BLaER1 (cell line): ENCODE measurements around the gene APLP1.

Experiments
- H3K27ac ChIP-seq: shearing (Covaris generic); formaldehyde crosslinking; 2 replicates; pipeline ENCODE4 v1.8.1; 2022
- H3K27me3 ChIP-seq: shearing (Covaris generic); formaldehyde crosslinking; 2 replicates; pipeline ENCODE4 v1.8.1; 2022
- H3K36me3 ChIP-seq: shearing (Covaris generic); formaldehyde crosslinking; 2 replicates; pipeline ENCODE4 v1.8.1; 2022
- H3K4me1 ChIP-seq: shearing (Covaris generic); formaldehyde crosslinking; 2 replicates; pipeline ENCODE4 v1.8.1; 2022
- H3K4me2 ChIP-seq: shearing (Covaris generic); formaldehyde crosslinking; 2 replicates; pipeline ENCODE4 v1.8.1; 2022
- H3K4me3 ChIP-seq: shearing (Covaris generic); formaldehyde crosslinking; 2 replicates; pipeline ENCODE4 v1.8.1; 2022
- H3K9ac ChIP-seq: shearing (Covaris generic); formaldehyde crosslinking; 2 replicates; pipeline ENCODE4 v1.8.1; 2022
- H3K9me3 ChIP-seq: shearing (Covaris generic); formaldehyde crosslinking; 2 replicates; pipeline ENCODE4 v1.8.1; 2022
- H4K20me1 ChIP-seq: shearing (Covaris generic); formaldehyde crosslinking; 2 replicates; pipeline ENCODE4 v1.8.1; 2022
- Cebpa-rat ChIP-seq: shearing (Covaris generic); IDR thresholded peaks from 2 replicates; pipeline ENCODE4 v1.8.1; 2022

The APLP1 gene

GRCh38 chr19:35851213-35852028 is 17.0 kb upstream of the APLP1 start:
- no peaks in the 10 kb centered on the region for H3K9me3 ChIP-seq
- no peak overlapping the region for H3K4me3 ChIP-seq
- H3K9ac ChIP-seq = no peak overlapping the region
- H3K4me1 ChIP-seq = peaks cover 7% of the 10 kb centered on the region
- no peak overlapping the region for H3K27ac ChIP-seq
- no peak overlapping the region for H3K4me2 ChIP-seq
- peaks cover 12% of the 10 kb centered on the region; the same call in 1 of the 2 replicates for H4K20me1 ChIP-seq
- no peak for TF ChIP-seq Cebpa-rat
- H3K27me3 ChIP-seq = peaks cover 81% of the 10 kb centered on the region
- no peaks in the 10 kb centered on the region for H3K36me3 ChIP-seq

- Histone ChIP-seq H3K9me3 (no peaks in the 10 kb centered on the region), H3K27ac (no peak within 1 kb of the TSS), H3K4me2 (no peak within 1 kb of the TSS), H3K36me3 (no peaks in the 10 kb centered on the region), H3K9ac (no peak within 1 kb of the TSS), H3K4me1 (peaks cover 10% of the 10 kb centered on the region), H3K27me3 (peaks cover 82% of the 10 kb centered on the region), H4K20me1 (peaks cover 12% of the 10 kb centered on the region; the same call in 1 of the 2 replicates), H3K4me3 (no peak within 1 kb of the TSS)
- TF ChIP-seq Cebpa-rat = no peak
These were observed 16.2 kb upstream of the APLP1 start, which contains the start of gene NPHS1 for GRCh38 chr19:35852029-35852780. Gene NPHS1 (minus strand): TSS chr19:35852504. CDS start chr19:35851837, 667 bp downstream.

GRCh38 chr19:35853038-35853756 is 15.2 kb upstream of the APLP1 start:
- TF ChIP-seq Cebpa-rat = no peak
- Histone ChIP-seq H3K36me3 (no peaks in the 10 kb centered on the region), H3K27me3 (peaks cover 82% of the 10 kb centered on the region), H3K4me2 (no peak overlapping the region), H3K9me3 (no peaks in the 10 kb centered on the region), H3K4me1 (peaks cover 15% of the 10 kb centered on the region), H4K20me1 (peaks cover 22% of the 10 kb centered on the region), H3K27ac (no peak overlapping the region), H3K9ac (no peak overlapping the region), H3K4me3 (no peak overlapping the region)

- Histone ChIP-seq H3K4me3 (peak within 1 kb of the TSS; percentile 67), H4K20me1 (peaks cover 41% of the 10 kb centered on the region), H3K36me3 (no peaks in the 10 kb centered on the region), H3K27me3 (peaks cover 98% of the 10 kb centered on the region), H3K9ac (peak within 1 kb of the TSS; percentile 44; the same call in 1 of the 2 replicates), H3K27ac (no peak within 1 kb of the TSS), H3K9me3 (no peaks in the 10 kb centered on the region), H3K4me1 (peaks cover 15% of the 10 kb centered on the region), H3K4me2 (peak within 1 kb of the TSS; percentile 84)
- no peak for TF ChIP-seq Cebpa-rat
These were observed 11.7 kb upstream of the APLP1 start, which contains the start of gene KIRREL2 for GRCh38 chr19:35856546-35857149. Gene KIRREL2 (plus strand): TSS chr19:35856911. CDS start chr19:35857120, 209 bp downstream.

DNA sequence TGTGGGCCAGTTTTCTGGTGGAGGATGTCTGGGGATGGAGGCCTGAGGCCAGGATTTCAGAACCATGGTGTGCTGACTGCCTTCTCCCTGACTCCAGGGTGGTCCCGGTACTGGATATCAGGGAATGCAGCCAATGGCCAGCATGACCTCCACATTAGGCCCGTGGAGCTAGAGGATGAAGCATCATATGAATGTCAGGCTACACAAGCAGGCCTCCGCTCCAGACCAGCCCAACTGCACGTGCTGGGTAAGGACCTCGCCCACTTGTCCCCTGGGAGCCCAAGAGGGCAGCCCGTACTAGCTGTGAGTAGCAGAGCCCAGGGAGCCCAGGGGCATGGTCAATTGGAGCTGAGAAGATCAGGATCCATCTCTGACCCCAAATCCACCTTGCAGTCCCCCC is 10.1 kb upstream of the APLP1 start:
- Histone ChIP-seq H3K4me2 (no peak overlapping the region), H3K36me3 (no peaks in the 10 kb centered on the region), H3K4me1 (peaks cover 15% of the 10 kb centered on the region), H3K4me3 (no peak overlapping the region), H4K20me1 (peaks cover 34% of the 10 kb centered on the region), H3K27ac (no peak overlapping the region), H3K27me3 (peaks cover 100% of the 10 kb centered on the region), H3K9me3 (no peaks in the 10 kb centered on the region), H3K9ac (no peak overlapping the region)
- no peak for TF ChIP-seq Cebpa-rat

- Histone ChIP-seq H3K27me3 (peaks cover 95% of the 10 kb centered on the region), H3K9me3 (no peaks in the 10 kb centered on the region), H3K4me1 (peaks cover 15% of the 10 kb centered on the region), H3K4me3 (no peak overlapping the region), H3K4me2 (no peak overlapping the region), H3K9ac (no peak overlapping the region), H3K36me3 (no peaks in the 10 kb centered on the region), H4K20me1 (peaks cover 34% of the 10 kb centered on the region), H3K27ac (no peak overlapping the region)
- no peak for TF ChIP-seq Cebpa-rat
These were observed 9.0 kb upstream of the APLP1 start for GRCh38 chr19:35859414-35859813.

DNA sequence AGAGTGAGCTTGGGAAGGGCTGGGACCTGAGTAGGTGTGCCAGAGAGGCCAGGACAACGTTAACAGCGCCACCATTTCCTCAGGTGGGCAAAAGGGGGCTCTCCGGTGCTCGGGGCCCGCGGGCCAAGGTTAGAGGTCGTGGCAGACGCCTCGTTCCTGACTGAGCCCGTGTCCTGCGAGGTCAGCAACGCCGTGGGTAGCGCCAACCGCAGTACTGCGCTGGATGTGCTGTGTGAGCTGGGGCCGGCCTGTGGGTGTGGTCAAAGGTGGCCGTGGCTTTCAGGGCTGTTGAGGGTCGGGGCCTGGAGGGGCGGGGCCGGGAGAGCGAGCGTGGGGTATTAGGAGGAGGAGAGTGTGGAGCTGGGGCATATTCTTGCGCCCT is 7.9 kb upstream of the APLP1 start:
- Histone ChIP-seq H3K4me3 (no peak overlapping the region), H3K9me3 (no peaks in the 10 kb centered on the region), H3K27ac (no peak overlapping the region), H3K27me3 (peaks cover 89% of the 10 kb centered on the region), H3K9ac (no peak overlapping the region), H3K4me1 (peaks cover 15% of the 10 kb centered on the region), H3K36me3 (no peaks in the 10 kb centered on the region), H4K20me1 (peaks cover 34% of the 10 kb centered on the region), H3K4me2 (no peak overlapping the region)
- TF ChIP-seq Cebpa-rat = no peak

GRCh38 chr19:35860818-35861639 is 7.3 kb upstream of the APLP1 start:
- peaks cover 89% of the 10 kb centered on the region for H3K27me3 ChIP-seq
- no peak for TF ChIP-seq Cebpa-rat
- peaks cover 32% of the 10 kb centered on the region for H4K20me1 ChIP-seq
- no peaks in the 10 kb centered on the region for H3K36me3 ChIP-seq
- no peak overlapping the region for H3K9ac ChIP-seq
- H3K9me3 ChIP-seq = no peaks in the 10 kb centered on the region
- H3K27ac ChIP-seq = no peak overlapping the region
- no peak overlapping the region for H3K4me3 ChIP-seq
- peaks cover 12% of the 10 kb centered on the region for H3K4me1 ChIP-seq
- no peak overlapping the region for H3K4me2 ChIP-seq
